Fibroblast of peridontal ligament (primary cell): Measurements from ENCODE around the gene CHST12.
A peak's percentile ranks its signal among the peaks of the same experiment; 100 is the strongest.
"Not testable (repeated sequence)": the region's sequence is repeated elsewhere in the genome, so short reads cannot be mapped to it uniquely, and the experiment has no call there.

ENCODE experiments used
- DNase-seq: peaks from one replicate; pipeline ENCODE4 v3.0.0-alpha.2; 2010; ENCODE audit errors: extremely low read depth

The CHST12 gene

DNA sequence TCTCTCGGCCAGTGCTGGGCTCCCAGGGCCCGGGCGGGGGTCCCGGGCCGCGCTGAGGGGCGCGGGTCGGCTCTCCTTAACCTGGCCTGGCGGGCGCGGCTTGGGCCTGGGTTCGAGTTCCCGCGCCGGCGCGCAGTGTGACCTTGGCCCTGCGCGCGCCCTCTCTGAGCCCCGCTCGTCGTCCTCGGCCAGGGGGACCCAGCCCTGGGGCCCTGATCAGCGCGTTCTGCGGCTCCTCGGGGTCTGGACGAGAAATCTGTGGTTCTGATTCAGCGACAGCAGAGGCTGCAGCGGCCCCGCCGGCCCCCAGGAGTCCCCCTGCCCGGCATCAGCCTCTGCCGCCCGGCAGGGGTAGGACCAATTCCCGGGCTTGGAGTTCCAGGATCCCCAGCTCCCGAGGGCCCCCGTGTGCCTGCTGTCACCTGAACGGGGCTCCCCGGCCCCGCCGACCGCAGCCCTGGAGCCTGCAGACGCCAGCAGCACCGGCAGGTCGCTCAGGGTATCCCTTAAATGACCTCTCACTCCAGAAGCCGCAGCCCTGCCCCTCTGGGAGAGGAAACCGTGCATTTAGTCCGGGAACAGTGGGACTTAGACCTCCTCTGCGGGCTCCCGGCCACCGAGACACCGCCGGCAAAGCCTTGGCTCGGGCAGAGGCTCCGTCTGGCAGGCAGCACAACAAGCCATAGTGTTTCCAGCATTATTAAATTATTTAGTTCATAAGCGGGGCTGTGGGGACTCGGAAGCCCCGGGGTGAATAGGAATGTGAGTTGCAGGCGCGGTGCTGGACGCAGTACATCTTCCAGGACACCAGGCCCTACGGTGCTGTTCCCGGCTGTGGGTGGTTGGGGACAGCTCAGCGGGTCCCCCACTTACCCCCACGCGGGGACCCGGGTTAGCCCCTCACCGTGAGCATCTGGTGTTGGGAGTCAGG, 572 bp downstream of the CHST12 start:
- DNase-seq, result peak; percentile 12

DNA sequence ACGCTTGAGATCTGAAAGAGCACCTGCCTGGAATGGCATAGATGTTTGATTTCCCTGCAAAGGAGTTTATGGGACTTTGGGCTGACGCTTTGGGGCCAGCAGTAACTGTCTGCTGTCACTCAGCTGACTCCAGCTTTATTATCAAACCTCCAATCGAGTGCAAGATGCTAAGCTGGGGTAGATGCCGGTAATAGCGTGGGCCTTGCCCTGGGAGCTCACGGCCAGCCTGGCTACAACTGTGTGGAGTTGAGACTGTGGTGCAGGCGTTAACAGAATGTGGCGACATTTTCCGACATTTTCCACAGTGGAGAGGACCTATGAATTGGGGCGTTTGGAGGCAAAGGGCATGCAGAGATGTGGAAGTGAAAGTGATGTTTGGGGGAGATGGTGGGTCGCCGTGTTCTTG, 1.3 kb downstream of the CHST12 start:
- no peak for DNase-seq

DNA sequence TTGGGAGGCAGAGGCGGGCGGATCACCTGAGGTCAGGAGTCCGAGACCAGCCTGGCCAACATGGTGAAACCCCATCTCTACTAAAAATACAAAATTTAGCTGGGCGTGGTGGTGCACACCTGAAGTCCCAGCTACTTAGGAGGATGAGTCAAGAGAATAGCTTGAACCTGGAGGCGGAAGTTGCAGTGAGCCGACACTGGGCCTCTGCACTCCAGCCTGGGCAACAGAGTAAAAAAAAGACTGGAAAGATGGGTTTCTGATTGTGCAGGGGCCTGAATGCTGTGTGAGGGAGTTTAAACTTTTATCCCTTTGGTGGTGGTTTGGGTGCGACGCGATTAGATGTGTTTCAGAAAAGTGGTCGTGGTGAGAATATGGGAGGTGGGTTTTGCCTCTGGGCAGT, 1.8 kb downstream of the CHST12 start:
- no peak for DNase-seq

DNA sequence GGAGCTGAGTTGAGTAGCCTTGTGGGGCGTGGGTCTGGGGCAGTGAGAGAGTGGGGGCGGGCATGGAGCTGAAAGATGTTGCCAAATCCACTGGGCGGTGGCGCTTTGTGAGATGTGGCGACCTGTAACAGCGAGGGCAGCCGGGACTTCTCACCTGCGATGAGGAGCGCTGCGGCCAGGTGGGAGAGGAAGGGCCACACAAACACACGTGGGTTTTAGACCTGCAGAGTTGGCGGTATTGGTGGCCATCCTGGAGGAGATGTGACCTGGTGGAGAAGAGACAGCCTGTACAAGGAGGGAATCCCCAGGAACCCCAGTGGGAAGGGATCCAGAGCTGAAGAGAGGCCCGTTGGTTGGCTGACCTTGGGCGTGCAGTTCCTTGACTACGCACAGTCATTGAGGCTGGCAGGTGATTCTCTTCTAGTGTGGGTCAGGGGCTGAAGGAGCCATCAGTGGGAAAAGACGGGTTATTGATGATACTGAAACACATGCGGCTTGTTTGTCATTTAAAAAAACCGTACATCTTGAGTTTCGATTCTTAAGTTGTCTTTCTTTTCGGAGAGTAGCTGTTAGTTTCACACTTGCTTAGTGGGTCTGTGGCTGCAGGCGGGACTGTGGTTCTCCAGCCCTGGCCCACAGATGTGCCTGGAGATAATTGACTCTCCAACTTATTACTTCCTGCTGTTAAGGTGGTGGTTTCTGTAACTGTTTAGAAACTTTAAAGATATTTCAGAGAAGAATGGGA, 2.4 kb downstream of the CHST12 start:
- no peak for DNase-seq

DNA sequence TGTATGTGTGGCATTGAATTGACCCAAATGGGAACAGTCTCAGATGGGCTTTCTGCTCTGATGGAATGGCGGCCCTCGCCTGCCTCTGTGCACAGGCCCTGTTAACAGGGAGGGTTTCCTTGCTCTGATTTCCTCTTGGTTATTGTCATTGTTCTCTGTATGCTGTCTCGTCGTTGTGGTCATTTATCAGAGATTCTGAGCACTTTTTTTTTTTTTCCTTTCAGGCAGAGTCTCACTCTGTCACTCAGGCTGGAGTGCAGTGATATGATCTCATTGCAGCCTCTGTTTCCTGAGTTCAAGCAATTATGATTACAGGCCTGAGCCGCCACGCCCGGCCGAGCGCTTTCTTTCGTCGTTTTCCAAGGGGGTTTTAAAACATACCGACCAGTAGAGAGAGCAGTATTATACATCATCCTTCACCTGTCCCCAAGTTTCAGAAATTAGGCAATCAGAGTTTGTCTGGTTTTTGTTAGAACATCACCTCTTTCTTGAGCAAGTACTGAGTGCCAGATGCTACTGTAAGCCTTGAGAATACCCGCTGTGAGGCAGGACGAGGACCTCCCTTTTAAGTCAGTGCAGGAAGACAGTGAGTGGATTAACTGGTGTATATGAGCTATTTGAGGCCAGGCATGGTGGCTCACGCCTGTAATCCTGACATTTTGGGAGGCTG, 6.5 kb downstream of the CHST12 start:
- DNase-seq, result no peak

DNA sequence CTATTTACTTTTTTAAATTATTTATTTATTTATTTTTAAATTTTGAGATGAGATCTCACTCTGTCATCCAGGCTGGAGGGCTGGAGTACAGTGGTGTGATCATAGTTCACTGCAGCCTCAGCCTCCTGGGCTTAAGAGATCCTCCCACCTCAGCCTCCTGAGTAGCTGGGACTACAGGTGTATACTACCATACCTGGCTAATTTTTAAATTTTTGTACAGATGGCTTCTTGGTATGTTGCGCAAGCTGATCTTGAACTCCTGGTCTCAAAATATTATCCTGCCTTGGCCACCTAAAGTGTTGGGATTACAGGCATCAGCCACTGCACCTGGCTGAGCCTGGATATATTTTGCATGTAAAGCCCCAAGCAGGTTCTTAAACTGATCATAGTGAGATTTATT, 7.6 kb downstream of the CHST12 start:
- no peak for DNase-seq

DNA sequence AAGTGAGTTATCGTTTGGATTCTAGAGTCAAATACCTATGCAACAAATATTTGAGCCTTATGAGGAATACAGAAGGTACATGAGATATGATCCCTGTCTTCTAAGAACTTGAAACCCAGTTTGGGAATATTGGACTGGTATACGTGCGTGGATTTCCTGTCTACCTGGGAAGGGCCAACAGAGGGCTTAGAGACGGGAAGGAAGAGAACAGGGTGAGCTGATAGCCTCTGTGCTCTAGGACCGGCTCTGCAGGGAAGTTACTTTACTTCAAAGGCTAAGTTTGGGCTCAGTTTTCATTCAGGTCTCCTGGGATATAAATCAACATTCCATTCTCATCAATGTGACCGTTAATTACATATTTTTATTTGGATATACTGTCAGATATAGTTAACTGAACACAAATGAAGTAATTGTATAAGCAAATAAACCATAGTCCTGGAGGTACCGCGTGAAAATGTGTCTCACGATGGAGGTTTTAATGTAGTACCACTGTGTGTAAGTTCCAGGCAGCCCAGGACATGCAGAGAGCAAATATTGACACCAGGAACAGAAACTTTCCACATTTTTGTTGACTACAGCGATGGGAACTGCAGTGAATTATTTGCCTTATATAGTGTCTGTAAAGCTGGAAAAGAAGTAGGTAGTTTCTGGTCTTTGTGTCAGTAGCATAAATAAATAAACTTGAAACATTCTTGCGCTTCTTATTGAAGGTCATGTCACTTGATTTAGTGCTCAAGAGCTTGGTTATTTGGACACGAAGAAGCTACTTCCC, 8.6 kb downstream of the CHST12 start:
- DNase-seq, result peak; percentile 14

DNA sequence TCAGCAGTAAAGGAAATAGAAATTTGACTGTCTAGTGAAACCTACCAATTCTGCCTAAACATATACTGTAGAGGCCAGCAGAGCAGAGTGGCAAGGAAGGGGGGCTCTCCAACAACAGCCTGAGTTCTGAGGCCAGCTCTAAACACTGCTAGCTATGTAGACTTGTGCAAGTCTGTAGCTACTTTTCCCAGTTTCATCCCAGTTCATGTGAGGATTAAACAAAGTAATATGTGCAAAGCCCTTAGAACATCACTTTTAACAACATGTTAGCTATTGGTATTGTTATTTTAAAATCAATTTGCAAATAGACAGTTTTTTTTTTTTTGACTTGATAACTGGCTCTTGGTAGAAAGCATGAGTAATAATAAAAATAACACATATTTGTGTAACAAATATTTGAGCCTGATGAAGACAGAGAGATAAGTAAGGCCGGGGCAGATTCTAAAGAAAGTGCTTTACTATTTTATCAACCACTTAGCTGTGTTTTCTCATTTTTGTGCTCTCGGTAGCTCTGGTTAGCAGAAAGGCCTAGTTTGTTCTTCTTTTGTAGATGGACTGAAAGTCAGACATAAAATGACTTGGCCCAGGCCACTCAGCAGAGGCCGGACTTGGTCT, 9.3 kb downstream of the CHST12 start:
- peak; percentile 18 for DNase-seq

DNA sequence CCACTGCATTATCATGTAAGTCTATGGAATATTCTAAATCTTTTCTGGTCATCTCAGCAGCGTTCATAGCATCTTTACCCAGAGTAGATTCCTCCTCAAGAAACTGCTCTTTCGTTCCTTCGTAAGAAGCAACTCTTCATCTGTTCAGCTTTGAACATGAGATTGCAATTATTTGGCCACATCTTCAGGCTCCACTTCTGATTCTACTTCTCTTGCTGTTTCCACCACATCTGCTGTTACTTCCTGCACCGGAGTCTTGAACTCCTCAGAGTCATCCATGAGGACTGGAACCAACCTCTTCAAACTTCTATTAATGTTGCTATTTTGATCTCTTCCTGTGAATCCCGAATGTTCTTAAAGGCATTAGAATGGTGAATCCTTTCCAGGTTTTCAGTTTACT, 12.7 kb downstream of the CHST12 start:
- DNase-seq, result no peak

DNA sequence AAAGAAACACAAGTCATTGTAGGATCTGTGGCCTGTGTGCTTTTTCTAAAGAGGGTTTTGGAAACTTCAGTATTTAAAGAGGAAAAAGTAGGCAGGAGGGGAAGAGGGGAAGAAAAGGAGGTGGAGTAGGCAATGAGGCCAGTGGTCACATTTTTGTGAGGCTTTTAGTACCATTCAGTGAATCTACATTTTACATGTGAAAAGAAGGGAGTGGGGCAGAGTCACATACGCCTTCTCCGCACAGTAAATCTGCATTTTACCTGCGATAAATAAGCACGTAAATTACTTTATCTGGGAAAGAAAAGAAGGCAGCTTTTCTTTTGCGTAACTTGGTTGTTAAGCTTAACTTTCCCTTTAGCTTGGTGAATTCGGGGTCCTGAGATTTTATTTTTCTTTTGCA, 13.2 kb downstream of the CHST12 start:
- DNase-seq, result no peak

DNA sequence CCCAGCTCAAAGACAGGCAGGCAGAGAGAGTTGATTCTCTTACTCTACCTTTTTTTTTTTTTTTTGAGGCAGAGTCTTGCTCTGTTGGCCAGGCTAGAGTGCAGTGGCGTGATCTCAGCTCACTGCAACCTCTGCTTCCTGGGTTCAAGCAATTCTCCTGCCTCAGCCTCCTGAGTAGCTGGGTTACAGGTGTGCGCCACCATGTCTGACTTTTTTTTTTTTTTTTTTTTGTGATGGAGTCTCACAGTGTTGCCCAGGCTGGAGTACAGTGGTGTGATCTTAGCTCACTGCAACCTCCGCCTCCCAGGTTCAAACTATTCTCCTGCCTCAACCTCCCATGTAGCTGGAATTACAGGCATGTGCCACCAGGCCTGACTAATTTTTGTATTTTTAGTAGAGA, 13.8 kb downstream of the CHST12 start:
- not testable (repeated sequence) for DNase-seq

DNA sequence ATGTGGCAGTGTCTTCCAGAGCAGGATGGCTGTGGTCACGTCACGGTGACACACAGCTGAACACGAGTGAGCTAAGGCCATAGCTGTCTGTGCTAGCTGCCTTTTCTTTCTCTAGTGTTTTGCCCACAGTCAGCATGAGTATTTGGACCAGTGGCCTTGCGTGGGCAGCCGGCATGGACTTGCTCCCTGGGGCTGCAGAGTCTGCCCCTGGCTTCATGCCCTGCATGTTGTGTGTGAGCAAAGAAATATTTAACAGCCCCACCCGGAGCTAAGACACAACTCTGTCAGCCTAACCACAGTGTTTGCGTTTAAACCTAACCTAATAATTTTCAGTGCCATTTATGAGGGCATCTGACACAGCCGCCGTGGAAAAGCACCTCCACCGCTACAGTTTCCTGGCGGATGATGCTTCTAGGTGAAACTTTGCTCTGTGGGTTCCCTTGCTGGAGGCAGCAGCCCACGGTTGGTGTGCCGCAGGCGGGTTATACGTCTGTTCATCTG, 14.6 kb downstream of the CHST12 start:
- DNase-seq, result peak; percentile 52

DNA sequence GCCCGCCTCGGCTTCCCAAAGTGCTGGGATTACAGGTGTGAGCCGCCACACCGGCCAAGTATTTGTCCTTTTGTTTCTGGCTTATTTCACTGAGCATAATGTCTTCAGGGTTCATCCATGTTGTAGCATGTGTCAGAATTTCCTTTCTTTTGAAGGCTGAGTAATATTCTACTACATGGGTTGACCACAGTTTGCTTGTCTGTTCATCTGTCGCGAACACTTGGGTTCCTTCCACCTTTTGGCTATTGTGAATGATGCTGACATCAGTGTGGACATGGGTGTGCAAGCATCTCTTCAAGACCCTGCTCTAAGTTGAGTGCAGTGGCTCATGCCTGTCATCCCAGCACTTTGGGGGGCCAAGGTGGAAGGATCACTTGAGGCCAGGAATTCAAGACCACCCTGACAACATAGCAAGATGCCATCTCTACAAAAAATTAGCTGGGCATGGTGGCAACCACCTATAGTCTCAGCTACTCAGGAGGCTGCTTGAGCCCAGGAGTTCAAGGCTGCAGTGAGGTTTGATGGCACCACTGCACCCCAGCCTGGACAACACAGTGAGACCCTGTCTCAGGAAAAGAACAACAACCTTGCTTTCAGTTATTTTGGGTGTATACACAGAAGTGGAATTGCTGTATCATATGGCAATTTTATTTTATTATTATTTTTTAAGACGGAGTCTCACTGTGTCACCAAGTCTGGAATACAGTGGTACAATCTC, 17.0 kb downstream of the CHST12 start:
- DNase-seq, result no peak

DNA sequence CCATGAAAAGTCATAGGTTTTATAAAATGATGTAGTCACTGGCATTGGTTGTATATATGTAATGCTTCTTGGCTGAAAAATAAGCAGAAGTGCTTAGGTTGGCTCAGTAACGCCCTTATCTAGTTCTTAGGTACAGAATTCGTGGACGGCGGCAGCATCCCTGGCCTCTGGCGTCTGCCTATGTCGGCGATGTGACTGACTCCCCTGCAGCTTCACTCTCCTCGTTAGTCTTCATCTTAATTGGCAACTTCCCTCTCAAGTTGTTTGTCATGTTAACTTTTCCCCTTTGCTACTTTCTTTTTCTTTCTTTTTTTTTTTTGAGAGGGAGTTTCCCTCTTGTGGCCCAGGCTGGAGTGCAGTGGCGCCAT, 18.5 kb downstream of the CHST12 start:
- no peak for DNase-seq

DNA sequence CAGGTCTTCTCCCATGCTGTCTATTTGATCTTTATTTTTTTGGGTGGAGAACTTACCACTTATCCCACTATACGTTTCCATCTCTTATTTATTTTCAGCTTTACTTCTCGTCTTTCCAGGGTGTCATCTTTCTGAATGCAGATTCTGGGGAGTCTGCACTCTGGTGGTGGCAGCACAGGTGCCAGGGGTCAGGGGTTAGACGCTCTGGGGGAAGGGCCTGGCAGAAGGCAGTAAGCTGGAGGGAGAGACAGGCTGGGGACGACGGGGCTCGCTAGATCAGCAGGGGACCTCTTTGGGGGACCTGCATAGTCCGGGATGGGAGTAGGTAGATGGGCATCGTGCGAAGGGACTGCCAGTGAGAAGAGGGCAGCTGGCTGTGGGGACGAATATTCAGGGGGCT, 22.3 kb downstream of the CHST12 start:
- no peak for DNase-seq

DNA sequence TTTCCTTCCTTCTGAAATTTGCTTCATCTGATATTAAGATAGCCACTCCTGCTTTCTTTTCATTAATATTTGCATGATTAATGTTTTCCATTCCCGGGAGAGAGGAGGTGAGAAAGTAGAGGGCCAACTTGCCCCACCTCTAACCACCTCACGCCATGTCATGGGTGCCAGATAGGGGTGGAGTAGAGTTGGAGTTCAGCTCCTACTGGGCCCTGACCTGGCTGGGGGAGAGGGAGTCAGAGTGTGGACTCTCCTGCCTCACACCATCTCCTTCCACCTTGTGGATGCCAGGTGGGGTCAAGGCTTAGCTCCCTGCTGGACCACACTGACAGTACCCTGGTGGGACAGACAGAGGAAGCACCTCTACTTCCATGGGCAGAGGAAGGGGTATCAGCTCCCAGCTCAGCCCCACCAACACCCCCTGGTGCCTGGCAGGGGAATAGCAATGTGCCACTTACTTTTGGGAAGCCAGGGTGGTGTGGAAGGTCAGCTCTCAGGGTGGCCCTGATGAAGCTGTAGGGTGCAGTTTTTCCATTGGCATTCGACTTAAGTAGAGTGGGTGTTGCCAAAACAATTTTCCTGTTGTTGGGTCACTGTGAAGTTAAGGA, 28.0 kb downstream of the CHST12 start:
- no peak for DNase-seq

DNA sequence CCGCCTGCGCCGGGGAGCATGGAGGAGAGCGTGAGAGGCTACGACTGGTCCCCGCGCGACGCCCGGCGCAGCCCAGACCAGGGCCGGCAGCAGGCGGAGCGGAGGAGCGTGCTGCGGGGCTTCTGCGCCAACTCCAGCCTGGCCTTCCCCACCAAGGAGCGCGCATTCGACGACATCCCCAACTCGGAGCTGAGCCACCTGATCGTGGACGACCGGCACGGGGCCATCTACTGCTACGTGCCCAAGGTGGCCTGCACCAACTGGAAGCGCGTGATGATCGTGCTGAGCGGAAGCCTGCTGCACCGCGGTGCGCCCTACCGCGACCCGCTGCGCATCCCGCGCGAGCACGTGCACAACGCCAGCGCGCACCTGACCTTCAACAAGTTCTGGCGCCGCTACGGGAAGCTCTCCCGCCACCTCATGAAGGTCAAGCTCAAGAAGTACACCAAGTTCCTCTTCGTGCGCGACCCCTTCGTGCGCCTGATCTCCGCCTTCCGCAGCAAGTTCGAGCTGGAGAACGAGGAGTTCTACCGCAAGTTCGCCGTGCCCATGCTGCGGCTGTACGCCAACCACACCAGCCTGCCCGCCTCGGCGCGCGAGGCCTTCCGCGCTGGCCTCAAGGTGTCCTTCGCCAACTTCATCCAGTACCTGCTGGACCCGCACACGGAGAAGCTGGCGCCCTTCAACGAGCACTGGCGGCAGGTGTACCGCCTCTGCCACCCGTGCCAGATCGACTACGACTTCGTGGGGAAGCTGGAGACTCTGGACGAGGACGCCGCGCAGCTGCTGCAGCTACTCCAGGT, 29.7 kb downstream of the CHST12 start:
- no peak for DNase-seq

DNA sequence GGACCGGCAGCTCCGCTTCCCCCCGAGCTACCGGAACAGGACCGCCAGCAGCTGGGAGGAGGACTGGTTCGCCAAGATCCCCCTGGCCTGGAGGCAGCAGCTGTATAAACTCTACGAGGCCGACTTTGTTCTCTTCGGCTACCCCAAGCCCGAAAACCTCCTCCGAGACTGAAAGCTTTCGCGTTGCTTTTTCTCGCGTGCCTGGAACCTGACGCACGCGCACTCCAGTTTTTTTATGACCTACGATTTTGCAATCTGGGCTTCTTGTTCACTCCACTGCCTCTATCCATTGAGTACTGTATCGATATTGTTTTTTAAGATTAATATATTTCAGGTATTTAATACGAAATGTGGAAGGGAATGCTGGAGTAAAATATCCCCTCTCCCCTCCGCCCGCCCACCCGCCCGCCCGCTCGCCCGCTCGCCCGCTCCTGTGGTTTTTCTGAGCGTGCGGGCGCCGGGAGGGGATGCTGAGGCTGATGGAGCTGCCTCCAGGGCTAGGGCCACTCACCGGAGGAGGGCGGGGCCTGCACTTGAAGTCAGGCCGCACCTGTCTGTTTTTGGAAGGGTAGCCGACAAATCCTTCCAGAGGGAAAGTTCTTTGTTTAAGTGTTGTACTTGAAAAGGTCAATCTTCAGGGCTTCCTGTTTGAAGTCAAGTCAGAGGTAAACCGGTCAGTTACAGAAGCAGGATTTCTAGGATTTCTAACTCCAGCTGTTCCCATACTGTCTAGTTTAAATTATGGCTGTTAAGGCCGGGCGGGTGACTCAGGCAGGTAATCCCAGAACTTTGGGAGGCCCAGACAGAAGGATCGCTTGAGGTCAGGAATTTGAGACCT, 30.5 kb downstream of the CHST12 start:
- no peak for DNase-seq
